Measurements from ENCODE around the gene CSMD2.

Gene CSMD2

DNA sequence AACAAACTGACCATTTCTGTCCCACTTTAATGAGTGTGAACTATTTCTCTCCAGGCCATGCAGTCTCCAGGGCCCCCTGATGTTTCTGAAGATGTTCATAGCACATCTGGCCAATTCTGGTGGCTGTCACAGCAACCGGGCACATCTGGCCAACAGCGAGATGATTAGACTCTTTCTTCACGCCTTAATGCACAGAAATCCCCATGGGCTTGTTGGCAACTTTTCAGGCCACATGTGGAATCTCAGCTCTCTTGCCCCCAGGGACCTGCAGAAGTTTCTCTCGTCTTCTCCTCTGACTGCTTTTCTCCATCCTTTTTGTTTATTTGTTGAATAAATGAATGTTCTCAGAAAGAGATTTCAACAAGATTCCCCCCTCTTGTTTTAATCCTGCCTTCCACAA lies 372.4 kb downstream of the CSMD2 start:
- no peak for DNase-seq

DNA sequence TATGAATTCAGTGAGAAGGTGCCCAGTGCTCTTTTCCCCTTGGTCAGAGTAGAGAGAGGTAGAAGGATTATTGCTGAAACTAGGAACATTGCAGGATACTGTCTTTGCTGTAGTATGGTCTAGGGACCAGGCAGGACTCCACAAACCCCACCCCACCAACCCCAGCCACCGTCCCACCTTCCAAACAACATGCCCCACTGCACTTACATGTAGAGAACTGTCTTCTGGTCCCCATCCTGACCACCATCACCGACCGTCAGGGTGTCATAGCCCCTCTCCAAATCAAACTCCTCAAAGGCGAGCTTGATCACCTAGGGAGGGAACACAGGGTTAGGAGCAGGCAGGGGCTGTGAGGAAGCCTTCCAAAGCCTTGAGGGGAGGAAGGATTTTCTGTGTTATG lies 372.8 kb downstream of the CSMD2 start:
- no peak for DNase-seq

DNA sequence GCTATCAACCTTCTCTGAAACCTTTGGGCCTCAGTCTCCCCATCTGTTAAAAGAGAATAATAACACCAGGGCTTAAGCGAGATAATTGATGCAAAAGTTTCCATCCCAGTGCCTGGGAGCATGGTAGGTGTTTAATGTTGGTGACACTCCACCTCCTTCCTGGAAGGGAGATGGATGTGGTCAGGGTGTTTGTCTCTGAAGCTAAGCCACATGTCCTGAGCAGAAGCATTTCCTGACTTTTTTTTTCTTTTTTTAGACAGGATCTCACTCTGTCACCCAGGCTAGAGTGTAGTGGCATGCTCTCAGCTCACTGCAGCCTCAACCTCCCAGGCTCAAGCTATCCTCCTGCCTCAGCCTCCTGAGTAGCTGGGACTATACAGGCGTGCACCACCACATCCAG lies 373.8 kb downstream of the CSMD2 start:
- DNase-seq, result no peak

DNA sequence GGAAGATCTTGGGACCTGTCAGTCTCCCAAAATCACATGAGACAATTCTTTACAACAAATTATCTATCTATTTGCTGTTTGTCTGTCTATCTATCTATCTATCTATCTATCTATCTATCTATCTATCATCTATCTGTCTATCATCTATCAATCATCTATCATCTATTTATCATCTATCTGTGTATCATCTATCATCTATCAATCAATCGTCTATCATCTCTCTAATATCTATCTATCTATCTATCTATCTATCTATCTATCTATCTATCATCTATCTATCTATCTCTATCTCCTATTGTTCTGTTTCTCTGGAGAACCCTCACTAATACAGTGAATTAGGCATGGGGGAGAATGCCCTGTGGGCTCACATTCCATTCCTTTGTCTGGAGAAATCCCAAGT lies 374.5 kb downstream of the CSMD2 start:
- DNase-seq, result no peak

DNA sequence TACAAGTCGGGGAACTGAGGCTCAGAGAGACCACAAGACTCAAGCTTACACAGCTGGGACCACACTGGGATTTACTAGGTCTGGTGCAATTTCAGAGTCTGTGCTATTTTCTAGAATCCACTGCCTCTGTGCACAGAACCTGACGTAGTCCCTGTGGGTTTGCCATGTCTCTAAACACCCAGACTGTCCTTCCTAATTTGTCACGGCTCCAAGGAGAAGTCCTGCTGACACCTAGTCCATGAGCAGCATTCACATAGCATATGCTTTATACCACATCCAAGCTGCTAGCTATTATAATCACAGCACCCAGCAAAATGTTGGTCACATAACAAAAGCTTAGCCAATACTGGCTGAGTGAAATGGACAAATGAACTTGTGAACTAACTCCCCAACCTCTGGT lies 380.2 kb downstream of the CSMD2 start:
- DNase-seq, result no peak

DNA sequence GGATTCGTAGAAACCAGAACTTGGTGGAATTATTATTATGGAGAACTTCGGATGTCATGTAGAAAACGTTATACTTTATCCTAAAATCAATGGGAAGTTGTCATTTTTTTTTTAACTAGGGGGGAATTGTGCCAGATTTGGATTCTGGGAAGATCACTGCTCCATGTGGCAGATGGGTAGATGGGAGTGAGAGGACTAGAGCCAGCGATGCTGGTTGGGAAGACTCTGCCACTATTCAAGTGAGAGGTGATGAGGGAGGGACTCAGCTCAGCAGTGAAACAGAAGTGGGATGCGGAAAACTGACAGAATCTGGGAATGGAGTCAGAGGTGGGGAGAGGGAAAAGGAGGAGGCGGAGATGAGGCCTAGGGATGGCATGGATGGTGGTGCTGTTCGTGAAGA lies 382.3 kb downstream of the CSMD2 start:
- no peak for DNase-seq

DNA sequence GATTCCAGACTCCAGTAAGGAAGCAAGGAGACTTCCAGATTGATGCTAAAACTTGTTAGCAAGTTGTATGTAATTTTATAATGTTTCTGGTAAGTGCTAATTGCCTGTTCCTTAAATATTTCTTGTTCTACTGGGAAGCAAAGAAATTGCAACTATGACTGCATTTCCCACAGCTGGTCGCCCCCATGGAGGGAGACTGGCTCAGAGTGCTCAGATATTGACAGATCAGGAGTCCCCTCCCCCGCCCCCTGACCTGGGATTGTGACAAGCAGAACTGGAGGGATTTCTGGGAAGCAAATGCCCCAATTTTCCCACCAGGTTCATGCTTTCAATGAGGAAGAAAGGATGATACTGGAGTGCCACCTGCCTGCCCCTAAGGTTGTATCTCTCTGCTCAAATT lies 383.4 kb downstream of the CSMD2 start:
- DNase-seq, result no peak

DNA sequence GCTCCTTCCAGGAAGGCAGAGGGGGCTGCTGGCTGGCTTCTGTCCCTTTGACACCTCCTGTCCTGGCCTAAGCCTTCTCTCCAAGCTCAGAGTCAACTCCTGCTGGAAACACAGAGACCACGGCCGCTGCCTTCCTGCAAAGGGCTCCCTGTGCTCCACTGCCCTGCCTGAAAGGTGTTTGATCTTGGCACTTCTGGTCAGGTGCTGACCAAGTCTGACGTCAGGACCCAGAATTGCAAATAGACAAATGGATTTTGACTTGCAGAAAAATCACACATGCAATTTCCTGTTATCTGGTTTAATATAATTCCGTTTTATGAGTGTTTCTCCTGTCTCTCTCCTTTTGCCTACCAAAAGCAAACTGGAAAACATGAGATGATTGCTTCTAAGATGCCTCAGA lies 387.7 kb downstream of the CSMD2 start:
- no peak for DNase-seq

DNA sequence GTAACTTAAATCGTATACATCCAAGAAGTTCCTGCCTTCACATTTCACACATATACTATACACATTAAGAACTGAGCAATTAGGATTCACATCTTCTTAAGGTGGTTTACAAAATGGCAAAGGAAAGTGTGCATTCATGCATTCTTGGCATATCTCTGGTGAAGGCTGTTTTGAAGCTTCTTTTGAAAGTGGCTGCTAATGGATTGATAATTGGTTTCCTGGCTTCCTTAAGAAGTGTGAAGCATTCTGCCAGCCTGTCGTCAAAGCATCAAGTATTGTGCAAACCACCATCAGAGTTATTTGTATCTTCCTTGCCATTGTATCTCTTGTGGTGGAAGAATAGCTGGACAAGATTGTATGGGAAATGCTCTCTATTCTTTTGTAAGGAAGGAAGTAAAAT lies 396.2 kb downstream of the CSMD2 start:
- DNase-seq, result no peak

DNA sequence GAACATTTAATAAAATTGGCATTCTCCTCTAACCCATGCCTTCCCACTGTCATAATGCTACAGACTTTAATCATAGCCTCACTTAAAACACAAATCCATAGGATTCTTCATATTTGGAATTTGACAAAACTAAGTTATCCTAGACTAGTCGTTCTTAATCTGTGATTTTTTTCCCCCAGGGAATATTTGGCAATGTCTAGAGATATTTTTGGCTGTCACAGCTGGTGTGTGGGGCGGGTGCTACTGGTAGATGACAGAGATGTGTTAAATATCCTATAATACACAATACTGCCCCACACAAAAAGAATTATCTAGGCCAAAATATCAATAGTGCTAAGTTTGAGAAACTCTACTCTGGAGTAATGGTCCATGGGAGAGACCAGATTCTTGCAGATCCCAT lies 396.9 kb downstream of the CSMD2 start:
- DNase-seq, result no peak

DNA sequence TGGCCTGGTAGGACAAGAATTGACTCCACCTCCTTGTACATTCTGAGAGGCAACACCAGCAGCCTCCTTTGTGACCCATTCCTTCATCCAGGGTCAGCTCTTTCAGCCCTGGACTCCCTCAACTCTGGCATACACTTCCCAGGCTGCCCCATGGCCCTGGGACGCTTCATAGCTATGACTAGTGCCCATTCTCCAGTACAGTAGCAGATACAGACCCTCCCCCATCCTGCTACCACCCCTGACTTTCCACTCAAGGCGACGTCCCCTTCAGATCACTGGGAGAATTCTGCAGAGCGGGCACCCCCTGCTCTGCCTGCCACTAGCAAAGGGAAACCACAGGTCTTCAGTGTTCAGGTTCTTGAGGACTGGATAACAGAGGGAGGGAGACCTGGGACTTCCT lies 400.9 kb downstream of the CSMD2 start:
- no peak for DNase-seq

DNA sequence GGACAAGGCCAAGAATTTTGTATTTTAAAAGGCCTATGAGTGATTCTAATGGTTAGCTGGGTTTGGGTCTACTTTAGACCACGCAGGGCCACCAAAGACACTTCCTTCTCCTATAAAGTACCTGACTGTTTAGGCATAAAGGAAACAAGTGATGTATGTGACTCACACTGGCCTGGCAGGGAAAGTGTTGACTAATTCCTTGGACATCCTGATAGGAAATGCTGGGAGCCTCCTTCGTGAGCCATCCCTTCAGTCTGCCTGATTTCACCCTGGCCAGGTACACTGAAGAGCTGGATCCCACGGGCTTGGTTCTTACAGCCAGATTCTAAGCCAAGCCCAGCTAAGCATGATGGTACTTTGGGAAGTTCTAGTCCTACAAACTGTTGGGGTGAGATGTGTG lies 401.6 kb downstream of the CSMD2 start:
- DNase-seq, result no peak

DNA sequence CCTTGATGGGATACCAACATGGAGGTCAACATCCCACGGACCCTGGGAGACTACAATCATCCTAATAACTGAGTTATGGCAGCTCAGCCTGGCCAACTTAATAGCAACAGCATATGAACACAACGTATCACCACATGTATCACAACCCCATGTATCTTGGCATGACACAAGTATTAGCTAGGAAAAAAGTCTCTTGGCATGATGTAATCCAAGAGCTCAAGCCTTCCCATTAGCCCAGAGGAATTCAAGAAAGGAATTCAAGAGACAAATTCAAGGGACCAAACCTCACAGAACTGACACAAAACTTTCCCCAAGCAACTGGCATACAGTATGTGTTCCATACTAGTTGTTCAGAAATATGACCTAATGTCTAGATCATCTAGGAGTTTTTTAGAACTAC lies 402.1 kb downstream of the CSMD2 start:
- no peak for DNase-seq

DNA sequence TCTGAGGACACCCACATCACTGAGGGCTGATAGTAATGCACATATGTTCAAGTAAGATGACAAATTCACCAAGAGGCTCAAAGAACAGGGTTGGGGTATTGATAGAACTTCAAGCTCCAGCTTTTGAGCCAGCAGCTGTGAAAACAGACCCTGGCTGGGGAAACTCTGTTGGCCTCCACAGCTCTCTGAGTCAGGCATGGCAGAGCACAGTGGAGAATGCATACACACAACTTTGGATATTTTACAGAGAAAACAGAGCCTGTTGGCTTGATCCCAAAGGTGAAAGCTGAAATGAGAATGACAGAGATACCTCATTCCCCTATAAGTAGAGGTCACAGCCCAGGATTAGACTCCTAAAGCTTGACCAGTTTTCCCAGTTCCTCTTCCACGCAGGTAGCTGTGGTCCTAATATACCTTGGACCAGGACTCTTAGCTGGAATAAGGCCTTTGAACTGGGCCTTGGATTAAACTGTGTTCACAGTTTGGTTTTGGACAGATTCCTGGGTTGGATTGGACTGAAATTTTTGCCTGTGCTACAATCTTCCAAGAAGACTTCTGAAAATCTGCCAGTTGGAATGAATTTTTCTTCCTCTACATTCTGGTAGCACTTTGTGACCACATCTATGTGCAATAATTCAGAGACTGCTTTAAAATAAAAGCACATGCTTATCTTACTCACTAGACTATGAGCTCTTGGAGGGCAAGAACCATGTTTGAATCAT lies 402.8 kb downstream of the CSMD2 start:
- DNase-seq, result no peak

DNA sequence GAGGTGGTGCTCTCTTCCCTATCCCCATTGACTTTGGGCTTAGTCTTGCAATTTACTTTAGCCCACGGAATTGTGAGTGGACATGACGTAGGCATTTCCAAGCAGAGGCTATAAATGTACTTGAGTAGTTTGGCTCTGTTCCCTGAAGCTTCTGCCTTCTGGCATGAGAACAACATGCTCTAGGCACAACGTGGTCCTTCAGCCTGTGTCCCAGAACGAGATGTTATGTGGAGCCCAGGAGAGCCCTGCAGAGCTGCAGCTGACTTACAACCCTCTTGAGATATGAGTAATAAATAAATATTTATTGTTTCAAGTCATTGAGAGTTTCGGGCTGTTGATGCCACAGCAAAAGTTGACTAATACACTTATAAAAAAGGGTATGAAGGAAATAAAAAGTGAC lies 406.3 kb downstream of the CSMD2 start:
- DNase-seq, result no peak

DNA sequence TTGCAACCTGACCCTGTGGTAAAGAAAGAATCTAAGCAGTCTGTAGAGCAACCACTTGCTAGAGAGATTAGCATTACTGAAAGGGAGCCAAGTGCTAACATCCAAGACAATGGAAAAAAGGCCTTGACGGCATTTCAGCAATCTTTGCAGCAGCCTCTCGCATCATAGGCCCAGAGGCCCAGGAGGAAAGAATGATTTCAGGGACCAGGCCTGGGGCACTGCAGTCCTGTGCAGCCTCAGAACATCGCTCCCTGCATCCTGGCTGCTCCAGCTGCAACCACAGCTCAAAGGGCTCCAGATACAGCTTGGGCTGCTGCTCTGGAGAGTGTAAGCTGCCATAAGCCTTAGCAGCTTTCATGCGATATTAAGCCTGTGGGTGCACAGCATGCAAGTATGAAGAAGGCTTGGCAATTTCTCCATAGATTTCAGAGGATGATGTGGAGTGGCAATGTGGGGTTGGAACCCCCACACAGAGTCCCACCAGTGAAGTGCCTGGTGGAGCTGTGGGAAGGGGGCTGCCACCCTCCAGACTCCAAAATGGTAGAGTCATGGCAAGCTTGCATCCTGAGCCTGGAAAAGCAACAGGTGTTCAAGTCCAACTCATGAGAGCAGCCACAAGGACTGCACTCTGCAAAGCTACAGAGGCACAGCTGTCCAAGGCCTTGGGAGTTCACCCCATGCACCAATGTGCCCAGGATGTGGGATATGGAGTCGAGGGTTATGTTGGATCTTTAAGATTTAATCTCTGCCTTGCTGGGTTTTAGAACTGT lies 411.8 kb downstream of the CSMD2 start:
- no peak for DNase-seq

DNA sequence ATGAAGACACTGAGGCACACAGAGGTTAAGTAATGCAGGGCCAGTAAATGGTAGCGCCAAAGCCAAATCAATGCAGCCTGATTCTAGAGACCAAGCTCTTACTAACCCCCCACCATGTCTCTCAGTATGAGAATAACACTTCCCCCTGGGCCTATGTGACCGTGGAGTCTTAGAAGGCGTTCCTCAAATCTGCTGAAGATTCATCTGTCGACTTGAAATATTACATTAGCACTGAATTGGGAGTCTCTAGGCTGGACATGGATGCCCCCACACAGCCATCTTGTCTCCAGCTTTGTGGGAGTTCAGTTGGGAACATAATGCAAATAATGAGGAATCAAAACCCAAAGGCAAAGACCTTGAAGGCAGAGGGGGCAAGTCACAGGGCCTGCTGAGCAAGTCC lies 419.1 kb downstream of the CSMD2 start:
- no peak for DNase-seq

DNA sequence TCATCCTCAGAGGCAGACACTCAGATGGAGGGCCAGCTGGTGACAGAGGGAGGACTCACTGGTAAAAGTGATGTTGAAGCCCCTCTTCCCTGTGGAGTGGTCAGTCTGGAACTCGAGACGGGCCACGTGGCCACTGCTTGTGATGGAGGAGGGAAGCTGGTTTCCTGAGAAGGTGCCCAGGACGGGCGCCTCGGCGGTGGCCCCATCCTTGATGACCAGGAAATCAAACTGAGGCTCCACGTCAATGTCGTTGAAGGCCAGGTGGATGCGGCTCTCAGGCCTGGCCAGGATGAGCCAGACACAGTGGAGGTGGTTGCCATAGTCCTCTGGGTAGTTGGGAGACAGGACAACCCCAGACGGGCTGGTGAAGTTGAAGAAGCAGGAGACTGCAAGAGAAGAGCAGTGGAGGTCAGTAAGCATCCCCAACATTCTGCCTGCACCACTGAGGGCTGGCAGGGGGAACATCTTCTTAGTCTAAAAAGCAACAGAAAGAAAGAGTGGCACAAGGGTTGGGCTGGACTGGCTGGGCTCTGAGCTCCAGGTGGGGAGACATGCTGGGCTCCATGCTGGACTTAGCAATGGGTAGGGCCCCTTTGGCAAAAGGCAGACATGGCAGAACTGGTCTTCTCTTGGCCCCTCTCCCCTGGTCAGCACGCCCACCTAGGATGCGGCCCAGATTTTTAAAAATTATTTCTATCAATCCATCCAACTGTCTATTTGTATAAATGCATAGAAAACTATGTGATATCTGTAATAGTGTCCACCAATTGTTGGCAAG lies 421.6 kb downstream of the CSMD2 start:
- DNase-seq, result no peak

DNA sequence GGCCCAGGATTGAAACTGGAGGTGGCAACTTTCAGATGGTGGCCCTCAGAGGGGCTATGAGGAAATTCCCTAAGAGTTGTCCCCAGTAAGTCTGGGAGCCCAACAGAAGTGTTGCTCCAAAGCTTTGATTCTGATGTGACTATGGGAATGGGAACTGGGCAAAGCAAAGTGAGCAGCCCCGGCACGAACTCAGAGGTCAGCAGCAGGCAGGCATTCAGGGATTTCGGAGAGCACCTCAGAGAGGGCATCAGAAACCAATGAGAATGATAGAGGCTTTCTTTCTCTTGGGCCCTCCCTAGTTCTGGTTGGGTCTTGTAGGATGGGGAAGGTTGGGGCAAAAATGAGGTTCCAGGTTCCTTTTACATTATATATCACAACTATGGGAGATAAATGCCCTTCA lies 422.4 kb downstream of the CSMD2 start:
- DNase-seq, result no peak

DNA sequence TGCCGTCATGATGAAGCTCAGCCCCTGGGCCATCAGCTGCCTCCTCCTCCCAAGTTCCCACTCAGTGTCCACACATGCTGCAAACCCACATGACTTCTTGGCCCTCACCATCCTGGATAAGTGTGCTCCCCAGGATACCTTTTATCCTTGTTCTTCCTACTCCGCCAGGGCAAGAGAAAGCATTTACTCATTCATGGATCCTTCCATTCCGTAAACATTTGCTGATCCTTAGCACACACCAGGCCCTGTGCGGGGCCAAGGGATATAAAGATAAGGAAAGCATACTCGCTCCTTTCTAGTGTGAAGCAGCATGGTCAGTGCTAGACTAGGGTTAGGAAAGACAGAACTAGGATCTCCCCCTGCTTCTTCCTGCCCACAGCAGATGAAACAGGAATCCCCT lies 423.3 kb downstream of the CSMD2 start:
- DNase-seq, result no peak

DNA sequence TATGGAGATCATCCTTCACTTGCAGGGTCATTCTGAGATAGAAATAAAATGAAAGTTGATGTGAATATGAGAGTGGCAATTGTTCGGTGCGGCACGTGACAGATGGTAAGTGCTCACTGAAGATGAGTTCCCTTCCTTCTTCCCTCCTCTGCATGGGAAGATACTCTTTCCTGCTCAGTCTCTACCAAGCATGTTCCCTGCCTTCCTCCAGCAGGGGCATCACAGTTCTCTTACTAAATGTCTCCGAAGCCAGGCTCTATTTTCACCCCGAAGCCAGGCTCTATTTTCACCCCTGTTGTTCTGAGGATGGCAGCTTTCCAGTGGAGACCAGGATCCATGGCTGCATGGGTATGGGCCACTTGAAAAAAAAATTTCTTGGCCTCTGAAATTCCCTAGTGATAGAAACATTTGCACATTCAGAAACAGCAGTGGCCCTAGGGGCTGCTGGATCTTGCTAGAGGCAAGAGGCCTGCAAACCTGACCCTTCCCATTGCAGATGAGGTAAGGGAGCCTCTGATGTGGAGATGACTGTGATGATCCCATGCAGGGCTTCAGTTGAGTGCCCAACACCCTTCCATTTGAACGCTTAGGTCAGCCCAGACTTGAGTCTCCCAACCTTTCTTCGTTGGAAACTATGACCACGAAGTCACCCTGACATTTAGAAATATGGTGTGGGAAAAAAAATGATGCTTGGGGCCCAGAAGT lies 424.8 kb downstream of the CSMD2 start:
- no peak for DNase-seq

DNA sequence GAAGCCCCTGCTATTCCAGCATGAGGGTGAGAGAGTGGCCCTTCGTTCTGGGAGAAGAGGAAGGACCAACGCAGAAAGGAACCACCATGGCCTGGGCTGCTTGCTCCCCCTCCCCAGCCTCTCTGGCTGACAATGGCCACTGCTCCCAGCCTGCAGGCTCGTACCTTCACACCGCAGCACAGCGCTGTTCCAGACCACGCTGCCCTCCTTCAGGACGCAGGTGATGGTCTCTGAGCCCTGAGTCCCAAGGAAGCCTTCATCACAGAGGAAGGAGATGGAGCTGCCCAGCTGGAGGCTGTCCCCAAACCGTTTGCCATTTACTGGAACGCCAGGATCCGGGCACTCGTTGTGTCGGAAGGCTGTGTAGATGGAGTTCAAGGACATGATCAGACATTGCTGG lies 426.1 kb downstream of the CSMD2 start:
- DNase-seq, result no peak

DNA sequence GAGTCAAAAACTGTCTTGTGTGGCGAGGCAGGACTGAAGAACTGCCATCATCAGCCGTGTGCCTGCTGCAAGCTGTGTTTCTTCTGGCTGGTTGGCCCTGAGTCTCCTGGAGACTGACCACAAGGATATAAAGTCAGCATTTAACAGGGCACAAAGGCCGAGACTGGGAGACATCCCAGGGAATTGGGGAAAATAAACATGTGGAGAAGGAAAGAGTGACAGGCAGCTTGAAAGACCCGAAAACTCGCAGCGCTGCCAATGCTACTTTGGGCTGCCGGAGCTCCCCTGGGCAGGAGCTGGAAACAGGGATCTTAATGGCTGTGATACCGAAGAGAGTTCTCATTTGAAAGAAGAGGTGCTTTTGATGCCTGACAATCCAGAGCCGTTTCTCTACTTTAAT lies 426.5 kb downstream of the CSMD2 start:
- DNase-seq, result no peak
